PFSK-1 (cell line): Measurements from ENCODE around the gene PRKAR1B.

Experiments
- FOXP2 ChIP-seq: optimal IDR thresholded peaks from 2 replicates; pipeline ENCODE3; 2011; ENCODE audit warnings: borderline replicate concordance, control low read depth, inconsistent platforms; ENCODE audit not compliant: insufficient read depth; ENCODE audit errors: extremely low read length, extremely low read depth
- POLR2AphosphoS5 ChIP-seq: IDR thresholded peaks from 2 replicates; pipeline ENCODE4 v1.6.1; 2012; ENCODE audit warnings: low read depth, mild to moderate bottlenecking, control low read depth, low read length, moderate library complexity
- REST ChIP-seq, 2 experiments: IDR thresholded peaks; 2 replicates each; pipeline versions ENCODE4 v1.6.1 to v1.8.0; 2011 to 2012; ENCODE audit warnings: low read depth in 2 of 2, low read length in 2 of 2, control low read depth in 1 of 2, inconsistent platforms in 1 of 2, mild to moderate bottlenecking in 1 of 2, moderate library complexity in 1 of 2; ENCODE audit not compliant: insufficient read depth in 1 of 2
- SIN3A ChIP-seq: IDR thresholded peaks from 2 replicates; pipeline ENCODE4 v1.6.1; 2012; ENCODE audit warnings: mild to moderate bottlenecking, low read length, moderate library complexity, borderline replicate concordance; ENCODE audit not compliant: insufficient read depth
- TAF1 ChIP-seq: IDR thresholded peaks from 2 replicates; pipeline ENCODE4 v1.6.1; 2012; ENCODE audit warnings: low read length, control low read depth, borderline replicate concordance; ENCODE audit not compliant: insufficient read depth

- no peak; a peak in 1 of 4 replicates for TF ChIP-seq REST (IDR thresholded peaks at IDR 0.05; ENCODE audit: insufficient read depth in 1 of 2, low read depth in 2 of 2, low read length in 2 of 2)
- TF ChIP-seq TAF1 = no peak; the same call in 1 of the 2 replicates
- no peak for TF ChIP-seq POLR2AphosphoS5
- no peak for TF ChIP-seq SIN3A
- no peak for TF ChIP-seq FOXP2
These were observed 40.5 kb upstream of the PRKAR1B start for GRCh38 chr7:767580-767940.
